ENCODE measurements around the gene MDFI.

MDFI gene

GRCh38 chr6:41644297-41644879, 6.1 kb downstream of the MDFI start:
- no peak for DNase-seq
- TF ChIP-seq GATA1 (IDR thresholded peaks at IDR 0.05; ENCODE audit: low read depth, low read length) (no peak), POLR2A (IDR thresholded peaks at IDR 0.05; ENCODE audit: low read length) (no peak)

GRCh38 chr6:41645007-41645618, 6.8 kb downstream of the MDFI start:
- TF ChIP-seq POLR2A (IDR thresholded peaks at IDR 0.05; ENCODE audit: low read length), result no peak
- TF ChIP-seq GATA1 (IDR thresholded peaks at IDR 0.05; ENCODE audit: low read depth, low read length), result no peak
- no peak for DNase-seq

- TF ChIP-seq GATA1 (IDR thresholded peaks at IDR 0.05; ENCODE audit: low read depth, low read length), result no peak
- no peak for TF ChIP-seq POLR2A (IDR thresholded peaks at IDR 0.05; ENCODE audit: low read length)
- no peak for DNase-seq
Measured at GRCh38 chr6:41646026-41646795, 7.9 kb downstream of the MDFI start.

GRCh38 chr6:41647061-41647511, 8.8 kb downstream of the MDFI start:
- TF ChIP-seq GATA1 (IDR thresholded peaks at IDR 0.05; ENCODE audit: low read depth, low read length), result no peak
- TF ChIP-seq POLR2A (IDR thresholded peaks at IDR 0.05; ENCODE audit: low read length), result no peak
- DNase-seq, result no peak

GRCh38 chr6:41648070-41648585, 9.9 kb downstream of the MDFI start:
- no peak for TF ChIP-seq POLR2A (IDR thresholded peaks at IDR 0.05; ENCODE audit: low read length)
- TF ChIP-seq GATA1 (IDR thresholded peaks at IDR 0.05; ENCODE audit: low read depth, low read length), result no peak
- DNase-seq, result no peak

- DNase-seq, result no peak
- no peak for TF ChIP-seq POLR2A (IDR thresholded peaks at IDR 0.05; ENCODE audit: low read length)
- TF ChIP-seq GATA1 (IDR thresholded peaks at IDR 0.05; ENCODE audit: low read depth, low read length), result no peak
Measured at GRCh38 chr6:41648921-41649320, 10.7 kb downstream of the MDFI start.

- DNase-seq, result no peak
- TF ChIP-seq GATA1 (IDR thresholded peaks at IDR 0.05; ENCODE audit: low read depth, low read length) (no peak), POLR2A (IDR thresholded peaks at IDR 0.05; ENCODE audit: low read length) (no peak)
Measured at GRCh38 chr6:41649596-41649995, 11.3 kb downstream of the MDFI start.

- no peak for DNase-seq
- TF ChIP-seq GATA1 (IDR thresholded peaks at IDR 0.05; ENCODE audit: low read depth, low read length) (no peak), POLR2A (IDR thresholded peaks at IDR 0.05; ENCODE audit: low read length) (no peak)
Measured at GRCh38 chr6:41650120-41650519, 11.9 kb downstream of the MDFI start.

GRCh38 chr6:41651246-41651961, 13.1 kb downstream of the MDFI start:
- no peak for TF ChIP-seq POLR2A (IDR thresholded peaks at IDR 0.05; ENCODE audit: low read length)
- TF ChIP-seq GATA1 (IDR thresholded peaks at IDR 0.05; ENCODE audit: low read depth, low read length), result no peak
- no peak for DNase-seq

GRCh38 chr6:41651962-41652657, 13.8 kb downstream of the MDFI start:
- no peak for TF ChIP-seq GATA1 (IDR thresholded peaks at IDR 0.05; ENCODE audit: low read depth, low read length)
- TF ChIP-seq POLR2A (IDR thresholded peaks at IDR 0.05; ENCODE audit: low read length), result no peak
- DNase-seq, result no peak

- TF ChIP-seq POLR2A (IDR thresholded peaks at IDR 0.05; ENCODE audit: low read length) (no peak), GATA1 (IDR thresholded peaks at IDR 0.05; ENCODE audit: low read depth, low read length) (no peak)
Measured at GRCh38 chr6:41652866-41653652, 14.8 kb downstream of the MDFI start.

GRCh38 chr6:41653691-41654090, 15.4 kb downstream of the MDFI start:
- no peak for DNase-seq
- no peak for TF ChIP-seq GATA1 (IDR thresholded peaks at IDR 0.05; ENCODE audit: low read depth, low read length)
- no peak for TF ChIP-seq POLR2A (IDR thresholded peaks at IDR 0.05; ENCODE audit: low read length)

More at GRCh38 chr6:41652866-41653652, 14.8 kb downstream of the MDFI start:
- DNase-seq, result no peak
